Keratinocyte (primary cell): ENCODE data around the gene ROPN1. TPM values are rescaled to one million over a fixed set of nuclear protein-coding genes. Genes with fewer than 3 reads are reported as not detected.

Experiments used
- DNase-seq: peaks from one replicate; pipeline ENCODE4 v3.0.0-alpha.2; 2011; ENCODE audit warnings: low read depth, missing footprints, low spot score
- FAIRE-seq: peaks from 2 replicates; lab custom pipeline; 2011; peaks lifted over from hg19 to GRCh38; lab: Jason Lieb, UNC
- H2AFZ ChIP-seq: 2 replicates; pipeline ENCODE4 v1.6.0; 2012; ENCODE audit warnings: low read length, control low read depth, inconsistent platforms; ENCODE audit not compliant: control insufficient read depth
- H3K27ac ChIP-seq: 2 replicates; pipeline ENCODE4 v1.5.1; 2011; ENCODE audit warnings: low read length; ENCODE audit not compliant: control insufficient read depth, insufficient read depth
- H3K27me3 ChIP-seq: 3 replicates; pipeline ENCODE4 v1.6.0; 2011; ENCODE audit warnings: low read length; ENCODE audit not compliant: control insufficient read depth, insufficient read depth; ENCODE audit errors: extremely low read depth
- H3K36me3 ChIP-seq, 2 experiments: 2 replicates in 1 of 2; 3 replicates in 1 of 2; pipeline ENCODE4 v1.5.1; 2011; ENCODE audit warnings: low read length in 2 of 2, mild to moderate bottlenecking in 1 of 2; ENCODE audit not compliant: control insufficient read depth in 2 of 2, insufficient read depth in 2 of 2; ENCODE audit errors: extremely low read depth in 1 of 2
- H3K4me1 ChIP-seq: 3 replicates; pipeline ENCODE4 v1.5.1; 2011; ENCODE audit warnings: low read length; ENCODE audit not compliant: control insufficient read depth, insufficient read depth; ENCODE audit errors: extremely low read depth
- H3K4me2 ChIP-seq: 3 replicates; pipeline ENCODE4 v1.6.0; 2011; ENCODE audit warnings: low read depth, low read length; ENCODE audit not compliant: control insufficient read depth, insufficient read depth; ENCODE audit errors: extremely low read depth
- H3K4me3 ChIP-seq, 3 experiments: fragments of 200-600 bp in 1 of 3; sonication (generic) in 1 of 3; 2 replicates in 2 of 3; 3 replicates in 1 of 3; pipeline ENCODE4 v1.5.1; 2011 to 2016; ENCODE audit warnings: low read length in 3 of 3, mild to moderate bottlenecking in 3 of 3, control low read depth in 2 of 3, inconsistent platforms in 1 of 3, low read depth in 1 of 3, mixed read lengths in 1 of 3, mixed run types in 1 of 3, moderate library complexity in 1 of 3; ENCODE audit not compliant: control insufficient read depth in 2 of 3, insufficient read depth in 2 of 3; ENCODE audit errors: extremely low read depth in 1 of 3
- H3K79me2 ChIP-seq: 2 replicates; pipeline ENCODE4 v1.6.0; 2012; ENCODE audit warnings: low read length; ENCODE audit not compliant: control insufficient read depth, insufficient read depth
- H3K9ac ChIP-seq: 3 replicates; pipeline ENCODE4 v1.6.0; 2011; ENCODE audit warnings: low read length; ENCODE audit not compliant: control insufficient read depth, insufficient read depth; ENCODE audit errors: extremely low read depth
- H3K9me1 ChIP-seq: 3 replicates; pipeline ENCODE4 v1.6.0; 2011; ENCODE audit warnings: low read length; ENCODE audit not compliant: control insufficient read depth, insufficient read depth; ENCODE audit errors: extremely low read depth
- H3K9me3 ChIP-seq: 2 replicates; pipeline ENCODE4 v1.5.1; 2012; ENCODE audit warnings: low read depth, low read length; ENCODE audit not compliant: control insufficient read depth
- H4K20me1 ChIP-seq: 3 replicates; pipeline ENCODE4 v1.6.0; 2011; ENCODE audit warnings: low read length; ENCODE audit not compliant: control insufficient read depth, insufficient read depth; ENCODE audit errors: extremely low read depth
- EZH2 ChIP-seq: IDR thresholded peaks from one replicate; pipeline ENCODE4 v1.6.1; 2012; ENCODE audit warnings: inconsistent platforms, mild to moderate bottlenecking, low read length, moderate library complexity
- dilution Hi-C: fragments of 300-500 bp; cut with MboI; formaldehyde crosslinking; loops from one replicate; pipeline ENCODE4 v1.7.0; 2020; ENCODE audit warnings: low sequenced_read_pairs; ENCODE audit not compliant: extremely low pct_ligation_motif_present
- polyA plus RNA-seq, 5 experiments: library from polyadenylated mRNA; depleted of rRNA in 3 of 5; stranded (reverse) in 3 of 5; stranded (forward) in 1 of 5; unstranded in 1 of 5; fragments of >200 nt; gene quantifications; 1 replicate in 1 of 5; 2 replicates in 3 of 5; 3 replicates in 1 of 5; pipeline versions ENCODE4 v1.2.1 to v1.2.3, GENCODE V29; 2011 to 2012; ENCODE audit warnings: missing spikeins in 2 of 5, low read depth in 1 of 5, low replicate concordance in 1 of 5
- TF ChIP-seq, protein P1 (sequence below), 3 experiments: IDR thresholded peaks in 1 of 3; conservative IDR thresholded peaks in 1 of 3; optimal IDR thresholded peaks in 1 of 3; 2 replicates in 2 of 3; 3 replicates in 1 of 3; pipeline versions ENCODE3 to v1.5.1; 2011; ENCODE audit warnings: low read length in 3 of 3, mild to moderate bottlenecking in 3 of 3, moderate library complexity in 2 of 3, control low read depth in 1 of 3, inconsistent platforms in 1 of 3; ENCODE audit not compliant: insufficient read depth in 2 of 3; ENCODE audit errors: extremely low read depth in 1 of 3

ROPN1 gene
- polyA plus RNA-seq, 1 donor (not counting 4 experiments of a cell fraction or from before 2014, with no cell fraction given): 0.62 TPM

GRCh38 chr3:123935830-123936229, 56.1 kb downstream of the ROPN1 start:
- no peaks in the 10 kb centered on the region for H3K9me3 ChIP-seq
- no peak overlapping the region for H3K4me3 ChIP-seq
- H3K9ac ChIP-seq: no peak overlapping the region
- H3K9me1 ChIP-seq: no peaks in the 10 kb centered on the region
- H3K27ac ChIP-seq: no peak overlapping the region
- no peak for FAIRE-seq
- no peaks in the 10 kb centered on the region for H3K4me1 ChIP-seq
- H2AFZ ChIP-seq: no peak overlapping the region
- TF ChIP-seq EZH2: no peak
- TF ChIP-seq, protein P1, sequence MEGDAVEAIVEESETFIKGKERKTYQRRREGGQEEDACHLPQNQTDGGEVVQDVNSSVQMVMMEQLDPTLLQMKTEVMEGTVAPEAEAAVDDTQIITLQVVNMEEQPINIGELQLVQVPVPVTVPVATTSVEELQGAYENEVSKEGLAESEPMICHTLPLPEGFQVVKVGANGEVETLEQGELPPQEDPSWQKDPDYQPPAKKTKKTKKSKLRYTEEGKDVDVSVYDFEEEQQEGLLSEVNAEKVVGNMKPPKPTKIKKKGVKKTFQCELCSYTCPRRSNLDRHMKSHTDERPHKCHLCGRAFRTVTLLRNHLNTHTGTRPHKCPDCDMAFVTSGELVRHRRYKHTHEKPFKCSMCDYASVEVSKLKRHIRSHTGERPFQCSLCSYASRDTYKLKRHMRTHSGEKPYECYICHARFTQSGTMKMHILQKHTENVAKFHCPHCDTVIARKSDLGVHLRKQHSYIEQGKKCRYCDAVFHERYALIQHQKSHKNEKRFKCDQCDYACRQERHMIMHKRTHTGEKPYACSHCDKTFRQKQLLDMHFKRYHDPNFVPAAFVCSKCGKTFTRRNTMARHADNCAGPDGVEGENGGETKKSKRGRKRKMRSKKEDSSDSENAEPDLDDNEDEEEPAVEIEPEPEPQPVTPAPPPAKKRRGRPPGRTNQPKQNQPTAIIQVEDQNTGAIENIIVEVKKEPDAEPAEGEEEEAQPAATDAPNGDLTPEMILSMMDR (optimal IDR thresholded peaks at IDR 0.05 in 1 of 3, IDR thresholded peaks at IDR 0.05 in 1 of 3, conservative IDR thresholded peaks at IDR 0.05 in 1 of 3; ENCODE audit: extremely low read depth in 1 of 3, insufficient read depth in 2 of 3, low read length in 3 of 3): no peak
- no peak for DNase-seq
- no peaks in the 10 kb centered on the region for H3K27me3 ChIP-seq
- no peak overlapping the region for H3K4me2 ChIP-seq
- no peaks in the 10 kb centered on the region for H3K36me3 ChIP-seq
- no peaks in the 10 kb centered on the region for H4K20me1 ChIP-seq
- dilution Hi-C loops: no loop called here
- no peaks in the 10 kb centered on the region for H3K79me2 ChIP-seq

- Histone ChIP-seq H3K4me1 (no peaks in the 10 kb centered on the region), H3K79me2 (no peaks in the 10 kb centered on the region), H3K4me2 (no peak overlapping the region), H3K9me3 (no peaks in the 10 kb centered on the region), H3K36me3 (peaks cover 0 to 4% of the 10 kb centered on the region in 2 experiments), H3K27ac (no peak overlapping the region), H4K20me1 (no peaks in the 10 kb centered on the region), H3K9me1 (no peaks in the 10 kb centered on the region), H2AFZ (no peak overlapping the region), H3K9ac (no peak overlapping the region), H3K27me3 (no peaks in the 10 kb centered on the region), H3K4me3 (no peak overlapping the region)
- dilution Hi-C loops: no loop called here
- DNase-seq (no peak), FAIRE-seq (no peak)
- TF ChIP-seq EZH2: no peak
- TF ChIP-seq, protein P1 (optimal IDR thresholded peaks at IDR 0.05 in 1 of 3, IDR thresholded peaks at IDR 0.05 in 1 of 3, conservative IDR thresholded peaks at IDR 0.05 in 1 of 3; ENCODE audit: extremely low read depth in 1 of 3, insufficient read depth in 2 of 3, low read length in 3 of 3): no peak
These were observed 57.7 kb downstream of the ROPN1 start for GRCh38 chr3:123934250-123934649.
